OCI-LY7 (cell line): ENCODE measurements around the gene HRNR. TPM values are rescaled to one million over a fixed set of nuclear protein-coding genes. Genes with fewer than 3 reads are reported as not detected.

Experiments
- BruUV-seq: library from RNA; stranded (reverse); fragments of 400-500 nt; replicated peaks from 2 replicates; lab custom pipeline; 2021; lab: Mats Ljungman, UMichigan
- CTCF ChIA-PET: fragments of 300-600 bp; sonication (Branson Sonifier 250); formaldehyde crosslinking; loops from one replicate; lab custom pipeline; 2022; ENCODE audit warnings: antibody characterized with exemption; ENCODE audit not compliant: unreplicated experiment; lab: Charles Lee
- POLR2A ChIA-PET: fragments of 300-600 bp; sonication (Branson Sonifier 250); formaldehyde crosslinking; loops from one replicate; lab custom pipeline; 2022; ENCODE audit warnings: antibody characterized with exemption; lab: Charles Lee
- DNase-seq: peaks from one replicate; pipeline ENCODE4 v3.0.0-alpha.2; 2015; ENCODE audit warnings: low spot score
- H2AFZ ChIP-seq: fragments of 200-600 bp; sonication (generic), shearing (Covaris generic); 2 replicates; pipeline ENCODE4 v1.6.1; 2014; ENCODE audit warnings: mild to moderate bottlenecking, antibody characterized with exemption, low read length, moderate library complexity
- H3K27ac ChIP-seq: fragments of 200-600 bp; sonication (generic); 2 replicates; pipeline ENCODE4 v1.5.1; 2014; ENCODE audit warnings: mixed run types, low read depth, mild to moderate bottlenecking, moderate library complexity, low read length, inconsistent platforms; ENCODE audit not compliant: poor library complexity, severe bottlenecking
- H3K36me3 ChIP-seq: fragments of 200-600 bp; sonication (generic); 2 replicates; pipeline ENCODE4 v1.6.1; 2014; ENCODE audit warnings: mild to moderate bottlenecking, antibody characterized with exemption, low read length, moderate library complexity, mixed read lengths; ENCODE audit not compliant: insufficient read depth
- H3K4me1 ChIP-seq: fragments of 200-600 bp; sonication (generic); 2 replicates; pipeline ENCODE4 v1.5.1; 2014; ENCODE audit warnings: mild to moderate bottlenecking, low read length; ENCODE audit not compliant: insufficient read depth, poor library complexity, severe bottlenecking
- H3K4me2 ChIP-seq: fragments of 200-600 bp; sonication (generic); 2 replicates; pipeline ENCODE4 v1.6.1; 2014; ENCODE audit warnings: mild to moderate bottlenecking, low read length
- H3K4me3 ChIP-seq: fragments of 200-600 bp; sonication (generic); 2 replicates; pipeline ENCODE4 v1.5.1; 2014; ENCODE audit warnings: mild to moderate bottlenecking, low read depth, low read length; ENCODE audit not compliant: poor library complexity, severe bottlenecking
- H3K79me2 ChIP-seq: fragments of 200-600 bp; sonication (generic); 2 replicates; pipeline ENCODE4 v1.6.1; 2016; ENCODE audit warnings: low read depth, mild to moderate bottlenecking, low read length, moderate library complexity, mixed read lengths; ENCODE audit not compliant: insufficient read depth
- H3K9me2 ChIP-seq: fragments of 200-600 bp; sonication (generic); 2 replicates; pipeline ENCODE4 v1.6.1; 2016; ENCODE audit warnings: mild to moderate bottlenecking, low read length, mixed read lengths; ENCODE audit not compliant: insufficient read depth
- H3K9me3 ChIP-seq: fragments of 200-600 bp; sonication (generic); 2 replicates; pipeline ENCODE4 v1.6.1; 2014; ENCODE audit warnings: mild to moderate bottlenecking, mixed run types, low read length, mixed read lengths
- H4K20me1 ChIP-seq: fragments of 200-600 bp; sonication (generic); 2 replicates; pipeline ENCODE4 v1.6.1; 2014; ENCODE audit warnings: mild to moderate bottlenecking, antibody characterized with exemption, low read length, moderate library complexity, mixed read lengths; ENCODE audit not compliant: insufficient read depth
- EZH2phosphoT487 ChIP-seq: fragments of 200-600 bp; sonication (generic); IDR thresholded peaks from 2 replicates; pipeline ENCODE4 v1.6.1; 2018; ENCODE audit warnings: low read depth, borderline replicate concordance, mild to moderate bottlenecking, mixed run types, antibody characterized with exemption, low read length, moderate library complexity, mixed read lengths
- intact Hi-C: fragments of 100-400 bp; cut with micrococcal nuclease; formaldehyde crosslinking; loops from one replicate; pipeline ENCODE4 v1.10.0; 2022; ENCODE audit not compliant: unreplicated experiment
- total RNA-seq, 2 experiments: library from RNA; depleted of rRNA in 1 of 2; stranded (reverse); fragments of >200 nt in 1 of 2; shearing (Covaris generic) in 1 of 2; gene quantifications; 2 replicates each; pipeline ENCODE4 v1.2.3, GENCODE V29; 2014 to 2022
- TF ChIP-seq, protein P1 (sequence below): fragments of 200-600 bp; sonication (generic); conservative IDR thresholded peaks from 2 replicates; pipeline ENCODE4 v1.5.1; 2014; ENCODE audit warnings: mild to moderate bottlenecking, antibody characterized with exemption, low read length, moderate library complexity, mixed read lengths

HRNR gene
- total RNA-seq, 2 experiments from 2014 or later: not detected

DNA sequence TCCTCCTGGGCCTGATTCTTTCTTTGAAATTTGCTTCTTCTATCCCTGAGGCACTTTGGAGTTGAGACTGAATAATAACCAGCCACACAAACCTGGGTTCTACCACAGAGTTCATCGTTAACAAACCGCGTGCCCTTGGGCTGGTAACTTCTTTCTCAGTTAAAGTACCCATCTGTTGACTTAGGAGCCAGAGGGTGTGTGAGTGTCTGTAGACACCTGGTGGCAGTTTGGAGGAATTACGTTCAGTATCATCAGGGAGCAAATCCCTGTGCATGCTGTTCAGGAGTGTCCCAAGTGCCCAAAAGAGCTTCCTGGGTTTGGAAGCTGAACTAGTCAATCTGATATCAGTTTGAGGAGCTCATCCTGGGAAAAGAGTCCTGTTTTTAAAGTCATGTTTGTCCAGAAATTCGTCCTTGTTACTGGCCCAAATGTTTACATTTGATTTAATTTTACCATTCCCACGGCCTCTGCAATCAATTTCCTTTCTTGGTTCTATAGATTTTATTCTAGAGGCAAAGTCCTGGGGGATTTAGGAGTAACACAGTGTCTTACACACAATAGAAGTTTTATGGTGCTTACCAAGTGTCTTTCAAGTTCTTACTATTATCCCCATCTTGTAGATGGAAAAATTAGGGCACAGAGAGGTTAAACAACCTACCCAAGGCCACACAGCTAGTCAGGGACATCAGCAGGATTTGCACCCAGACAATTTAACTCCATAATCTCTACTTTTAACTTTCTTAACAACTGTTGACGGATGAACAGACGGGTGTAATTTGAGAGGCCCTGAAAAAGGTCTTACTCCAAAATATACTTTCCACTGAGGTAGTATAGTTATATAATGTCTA, 38.2 kb downstream of the HRNR start:
- no peak overlapping the region for H3K4me2 ChIP-seq
- H3K4me1 ChIP-seq: no peaks in the 10 kb centered on the region
- H3K9me3 ChIP-seq: no peaks in the 10 kb centered on the region
- POLR2A ChIA-PET: no interaction called here
- no peak overlapping the region for H2AFZ ChIP-seq
- H4K20me1 ChIP-seq: no peaks in the 10 kb centered on the region
- no peaks in the 10 kb centered on the region for H3K79me2 ChIP-seq
- intact Hi-C loops: loop anchor here (1.0 to 10.0 kb wide), 4 partner anchors 43 to 257 kb away; no protein-coding TSS in a partner anchor
- H3K36me3 ChIP-seq: no peaks in the 10 kb centered on the region
- DNase-seq: peak; percentile 58
- TF ChIP-seq EZH2phosphoT487: no peak
- TF ChIP-seq, protein P1, sequence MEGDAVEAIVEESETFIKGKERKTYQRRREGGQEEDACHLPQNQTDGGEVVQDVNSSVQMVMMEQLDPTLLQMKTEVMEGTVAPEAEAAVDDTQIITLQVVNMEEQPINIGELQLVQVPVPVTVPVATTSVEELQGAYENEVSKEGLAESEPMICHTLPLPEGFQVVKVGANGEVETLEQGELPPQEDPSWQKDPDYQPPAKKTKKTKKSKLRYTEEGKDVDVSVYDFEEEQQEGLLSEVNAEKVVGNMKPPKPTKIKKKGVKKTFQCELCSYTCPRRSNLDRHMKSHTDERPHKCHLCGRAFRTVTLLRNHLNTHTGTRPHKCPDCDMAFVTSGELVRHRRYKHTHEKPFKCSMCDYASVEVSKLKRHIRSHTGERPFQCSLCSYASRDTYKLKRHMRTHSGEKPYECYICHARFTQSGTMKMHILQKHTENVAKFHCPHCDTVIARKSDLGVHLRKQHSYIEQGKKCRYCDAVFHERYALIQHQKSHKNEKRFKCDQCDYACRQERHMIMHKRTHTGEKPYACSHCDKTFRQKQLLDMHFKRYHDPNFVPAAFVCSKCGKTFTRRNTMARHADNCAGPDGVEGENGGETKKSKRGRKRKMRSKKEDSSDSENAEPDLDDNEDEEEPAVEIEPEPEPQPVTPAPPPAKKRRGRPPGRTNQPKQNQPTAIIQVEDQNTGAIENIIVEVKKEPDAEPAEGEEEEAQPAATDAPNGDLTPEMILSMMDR: peak; percentile 84
- BruUV-seq: no TSS peak
- H3K9me2 ChIP-seq: no peaks in the 10 kb centered on the region
- no peak overlapping the region for H3K27ac ChIP-seq
- H3K4me3 ChIP-seq: no peak overlapping the region
- CTCF ChIA-PET: interaction anchor here (1.0 kb wide), 1 partner anchor 131 kb away, joined by 4 read pairs; no protein-coding TSS in a partner anchor

DNA sequence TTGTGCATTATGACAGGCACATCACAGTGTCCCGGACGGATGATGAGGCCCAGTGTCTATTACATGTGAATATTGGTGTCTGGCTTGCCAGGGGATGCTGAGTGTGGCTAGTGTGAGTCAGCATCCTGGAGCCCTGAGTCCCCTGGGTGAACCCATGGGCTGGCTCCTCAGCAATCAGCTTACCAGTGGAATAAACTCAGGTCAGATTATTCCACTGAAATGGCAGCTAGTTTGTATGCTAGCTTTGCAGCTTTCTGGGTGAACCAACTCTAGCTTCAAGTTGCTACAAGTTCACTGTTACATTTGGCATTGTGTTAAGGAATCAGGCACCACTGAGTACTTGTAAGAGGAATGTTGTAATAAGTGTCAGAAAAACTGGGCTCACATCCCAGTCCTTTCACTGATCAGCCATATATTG, 41.0 kb downstream of the HRNR start:
- H2AFZ ChIP-seq: no peak overlapping the region

More for the DNA sequence above, 41.0 kb downstream of the HRNR start:
- POLR2A ChIA-PET: no interaction called here
- no peak overlapping the region for H3K4me3 ChIP-seq
- DNase-seq: no peak
- no peaks in the 10 kb centered on the region for H4K20me1 ChIP-seq
- H3K79me2 ChIP-seq: no peaks in the 10 kb centered on the region
- H3K36me3 ChIP-seq: no peaks in the 10 kb centered on the region
- H3K4me1 ChIP-seq: no peaks in the 10 kb centered on the region
- no peak overlapping the region for H3K27ac ChIP-seq
- no peaks in the 10 kb centered on the region for H3K9me2 ChIP-seq
- no TSS peak for BruUV-seq
- CTCF ChIA-PET: no interaction called here
- H3K4me2 ChIP-seq: no peak overlapping the region
- H3K9me3 ChIP-seq: no peaks in the 10 kb centered on the region
- intact Hi-C loops: loop anchor here (10.0 kb wide), 1 partner anchor 248 kb away; no protein-coding TSS in a partner anchor
- TF ChIP-seq EZH2phosphoT487: no peak
- TF ChIP-seq, protein P1: no peak
